ENCODE data around the gene WDPCP.

DNA sequence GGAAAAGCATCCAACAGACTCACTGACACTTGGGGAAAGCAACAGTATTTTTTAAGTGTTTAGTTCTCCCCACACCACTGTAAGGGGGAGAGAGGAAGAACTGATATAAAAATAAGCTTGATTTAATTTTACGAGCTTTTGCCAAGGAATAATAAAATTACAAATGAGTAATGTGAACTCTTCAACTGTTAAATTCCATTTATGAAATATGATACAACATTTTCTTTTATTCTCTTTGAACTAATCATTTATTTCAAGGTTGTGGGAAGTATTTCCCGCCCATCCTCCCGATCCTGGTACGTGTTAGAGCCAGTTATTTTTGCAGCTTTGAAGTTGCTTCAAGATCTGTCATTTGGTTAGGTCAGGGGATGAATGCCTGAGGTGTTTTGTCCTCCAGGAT is 35.2 kb downstream of the WDPCP start:
- TF ChIP-seq, protein P1, sequence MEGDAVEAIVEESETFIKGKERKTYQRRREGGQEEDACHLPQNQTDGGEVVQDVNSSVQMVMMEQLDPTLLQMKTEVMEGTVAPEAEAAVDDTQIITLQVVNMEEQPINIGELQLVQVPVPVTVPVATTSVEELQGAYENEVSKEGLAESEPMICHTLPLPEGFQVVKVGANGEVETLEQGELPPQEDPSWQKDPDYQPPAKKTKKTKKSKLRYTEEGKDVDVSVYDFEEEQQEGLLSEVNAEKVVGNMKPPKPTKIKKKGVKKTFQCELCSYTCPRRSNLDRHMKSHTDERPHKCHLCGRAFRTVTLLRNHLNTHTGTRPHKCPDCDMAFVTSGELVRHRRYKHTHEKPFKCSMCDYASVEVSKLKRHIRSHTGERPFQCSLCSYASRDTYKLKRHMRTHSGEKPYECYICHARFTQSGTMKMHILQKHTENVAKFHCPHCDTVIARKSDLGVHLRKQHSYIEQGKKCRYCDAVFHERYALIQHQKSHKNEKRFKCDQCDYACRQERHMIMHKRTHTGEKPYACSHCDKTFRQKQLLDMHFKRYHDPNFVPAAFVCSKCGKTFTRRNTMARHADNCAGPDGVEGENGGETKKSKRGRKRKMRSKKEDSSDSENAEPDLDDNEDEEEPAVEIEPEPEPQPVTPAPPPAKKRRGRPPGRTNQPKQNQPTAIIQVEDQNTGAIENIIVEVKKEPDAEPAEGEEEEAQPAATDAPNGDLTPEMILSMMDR (IDR thresholded peaks at IDR 0.05; ENCODE audit: low read depth, low read length) = no peak
- TF ChIP-seq MAX (IDR thresholded peaks at IDR 0.05; ENCODE audit: low read depth, low read length) = no peak
- TF ChIP-seq POLR2A (IDR thresholded peaks at IDR 0.05; ENCODE audit: extremely low read depth, insufficient read length) = no peak

All from NB4 (cell line).